HepG2 (cell line): Measurements from ENCODE around the gene KLHL17. TPM values are rescaled to one million over a fixed set of nuclear protein-coding genes. Genes with fewer than 3 reads are reported as not detected.

Experiments used
- ATAC-seq: fragments of 200-7000 bp; cut with Tn5 transposase; 3 replicates; pipeline ENCODE4 v1.9.1; 2020; ENCODE audit warnings: mild to moderate bottlenecking, moderate library complexity
- BruUV-seq: library from RNA; stranded (reverse); fragments of 400-500 nt; replicated peaks from 2 replicates; lab custom pipeline; 2021; lab: Mats Ljungman, UMichigan
- CTCF ChIA-PET: fragments of 300-600 bp; formaldehyde crosslinking; extraction: SDS; loops from one replicate; lab custom pipeline; 2021; ENCODE audit warnings: low total read pairs, inconsistent platforms, low intra/inter-chr PET ratio; lab: Yijun Ruan, JAX
- POLR2A ChIA-PET: fragments of 350-600 bp; sonication (Branson Sonifier 250); formaldehyde crosslinking; loops from one replicate; lab custom pipeline; 2020; ENCODE audit warnings: antibody characterized with exemption, inconsistent platforms; lab: Yijun Ruan, JAX
- DNase-seq: peaks from one replicate; pipeline ENCODE4 v3.0.0-alpha.2; 2015; ENCODE audit warnings: low spot score
- FAIRE-seq: peaks from 3 replicates; lab custom pipeline; 2011; peaks lifted over from hg19 to GRCh38; lab: Jason Lieb, UNC
- H2AFZ ChIP-seq: one replicate; pipeline ENCODE4 v1.6.1; 2011; ENCODE audit warnings: low read length, inconsistent platforms
- H3K27ac ChIP-seq: fragments of 300-600 bp; 3 replicates; pipeline ENCODE4 v1.8.0; 2011; ENCODE audit warnings: mixed run types, mild to moderate bottlenecking, mixed read lengths, low read length, inconsistent platforms; ENCODE audit not compliant: insufficient read depth; ENCODE audit errors: extremely low read length
- H3K27me3 ChIP-seq, 2 experiments: fragments of 200-600 bp in 1 of 2; 2 replicates in 1 of 2; 3 replicates in 1 of 2; pipeline versions ENCODE4 v1.6.0 to v1.8.0; 2011; ENCODE audit warnings: low read length in 2 of 2, mild to moderate bottlenecking in 2 of 2, moderate library complexity in 2 of 2, inconsistent platforms in 1 of 2; ENCODE audit not compliant: insufficient read depth in 2 of 2, control insufficient read depth in 1 of 2
- H3K36me3 ChIP-seq, 2 experiments: fragments of 200-600 bp in 1 of 2; replicated peaks in 1 of 2; 2 replicates in 1 of 2; 3 replicates in 1 of 2; pipeline versions ENCODE4 v1.5.1 to v1.8.0; 2011; ENCODE audit warnings: low read length in 2 of 2, inconsistent platforms in 1 of 2; ENCODE audit not compliant: insufficient read depth in 2 of 2, control insufficient read depth in 1 of 2
- H3K4me1 ChIP-seq: 2 replicates; pipeline ENCODE4 v1.5.1; 2012; ENCODE audit warnings: low read length, inconsistent platforms; ENCODE audit not compliant: insufficient read depth
- H3K4me2 ChIP-seq: 2 replicates; pipeline ENCODE4 v1.6.0; 2011; ENCODE audit warnings: low read depth, low read length, inconsistent platforms
- H3K4me3 ChIP-seq, 3 experiments: fragments of 200-600 bp in 1 of 3; sonication (generic), shearing (Covaris generic) in 1 of 3; replicated peaks in 1 of 3; 2 replicates each; pipeline ENCODE4 v1.5.1; 2011 to 2016; ENCODE audit warnings: low read length in 3 of 3, inconsistent platforms in 2 of 3, low read depth in 2 of 3, mild to moderate bottlenecking in 2 of 3, control low read depth in 1 of 3, mixed read lengths in 1 of 3; ENCODE audit not compliant: insufficient read depth in 1 of 3
- H3K79me2 ChIP-seq: one replicate; pipeline ENCODE4 v1.6.1; 2011; ENCODE audit warnings: low read length, inconsistent platforms; ENCODE audit not compliant: insufficient read depth
- H3K9ac ChIP-seq: 2 replicates; pipeline ENCODE4 v1.6.0; 2011; ENCODE audit warnings: mild to moderate bottlenecking, low read depth, low read length, inconsistent platforms; ENCODE audit not compliant: insufficient read depth
- H3K9me3 ChIP-seq: 2 replicates; pipeline ENCODE4 v1.5.1; 2012; ENCODE audit warnings: mild to moderate bottlenecking, low read length
- H4K20me1 ChIP-seq: 2 replicates; pipeline ENCODE4 v1.6.0; 2011; ENCODE audit warnings: inconsistent platforms, mild to moderate bottlenecking, low read length, moderate library complexity; ENCODE audit not compliant: insufficient read depth
- CCDC6 ChIP-seq: sonication (generic); formaldehyde crosslinking; IDR thresholded peaks from 2 replicates; pipeline ENCODE4 v1.8.1; 2022; ENCODE audit warnings: mild to moderate bottlenecking, missing genetic modification reagents, moderate library complexity
- GMEB2 ChIP-seq: IDR thresholded peaks from 2 replicates; pipeline ENCODE4 v1.6.1; 2016; ENCODE audit warnings: missing biosample characterization, missing genetic modification reagents, low read depth
- SAP130 ChIP-seq: IDR thresholded peaks from 2 replicates; pipeline ENCODE4 v1.6.1; 2016; ENCODE audit warnings: low read depth
- TRIM22 ChIP-seq: fragments of 450-650 bp; IDR thresholded peaks from 2 replicates; pipeline ENCODE4 v1.6.1; 2017
- ZMYM4 ChIP-seq: sonication (generic); formaldehyde crosslinking; IDR thresholded peaks from 2 replicates; pipeline ENCODE4 v1.8.1; 2023; ENCODE audit warnings: mild to moderate bottlenecking, missing genetic modification reagents
- ZNF274 ChIP-seq: sonication (generic); formaldehyde crosslinking; IDR thresholded peaks from 2 replicates; pipeline ENCODE4 v1.5.1; 2020; ENCODE audit warnings: mild to moderate bottlenecking, missing genetic modification reagents
- ZNF33B ChIP-seq: sonication (generic); formaldehyde crosslinking; IDR thresholded peaks from 2 replicates; pipeline ENCODE4 v1.5.1; 2020; ENCODE audit warnings: mild to moderate bottlenecking, missing genetic modification reagents
- WGBS: methylation state at CpG from one replicate; pipeline ENCODE4 v1.1.6; 2017; ENCODE audit warnings: low lambda C conversion rate; 5-methylcytosine and 5-hydroxymethylcytosine counted together
- in situ Hi-C: cut with HindIII; loops from 2 replicates; pipeline ENCODE4 v1.10.0; 2017; ENCODE audit warnings: low pct_unique_long_range_greater_than_20kb; ENCODE audit not compliant: extremely low pct_ligation_motif_present
- intact Hi-C: fragments of 100-400 bp; cut with micrococcal nuclease; formaldehyde crosslinking; loops from one replicate; pipeline ENCODE4 v1.10.0; 2022; ENCODE audit not compliant: unreplicated experiment
- polyA plus RNA-seq, 8 experiments: library from polyadenylated mRNA; depleted of rRNA in 3 of 8; stranded (reverse) in 7 of 8; unstranded in 1 of 8; fragments of >200 nt; fragmentation: Illumina TruSeq in 4 of 8; extraction: Trizol in 4 of 8; gene quantifications; 2 replicates each; pipeline versions ENCODE4 v1.2.1 to v1.2.3, GENCODE V29; 2011 to 2016; ENCODE audit warnings: low read depth in 4 of 8, missing spikeins in 1 of 8, mixed read lengths in 1 of 8; ENCODE audit not compliant: insufficient read depth in 1 of 8
- total RNA-seq, 5 experiments: library from RNA; depleted of rRNA; stranded (reverse); fragments of >200 nt; fragmentation: Illumina TruSeq; extraction: Trizol; gene quantifications; 2 replicates each; pipeline ENCODE4 v1.2.3, GENCODE V29; 2016; ENCODE audit warnings: low read depth in 1 of 5

Gene KLHL17
- total and polyA plus RNA-seq, 2 of the 13 experiments (the other 11 are each of a cell fraction or from before 2014, with no cell fraction given), result 9.3 to 24.7 TPM

DNA sequence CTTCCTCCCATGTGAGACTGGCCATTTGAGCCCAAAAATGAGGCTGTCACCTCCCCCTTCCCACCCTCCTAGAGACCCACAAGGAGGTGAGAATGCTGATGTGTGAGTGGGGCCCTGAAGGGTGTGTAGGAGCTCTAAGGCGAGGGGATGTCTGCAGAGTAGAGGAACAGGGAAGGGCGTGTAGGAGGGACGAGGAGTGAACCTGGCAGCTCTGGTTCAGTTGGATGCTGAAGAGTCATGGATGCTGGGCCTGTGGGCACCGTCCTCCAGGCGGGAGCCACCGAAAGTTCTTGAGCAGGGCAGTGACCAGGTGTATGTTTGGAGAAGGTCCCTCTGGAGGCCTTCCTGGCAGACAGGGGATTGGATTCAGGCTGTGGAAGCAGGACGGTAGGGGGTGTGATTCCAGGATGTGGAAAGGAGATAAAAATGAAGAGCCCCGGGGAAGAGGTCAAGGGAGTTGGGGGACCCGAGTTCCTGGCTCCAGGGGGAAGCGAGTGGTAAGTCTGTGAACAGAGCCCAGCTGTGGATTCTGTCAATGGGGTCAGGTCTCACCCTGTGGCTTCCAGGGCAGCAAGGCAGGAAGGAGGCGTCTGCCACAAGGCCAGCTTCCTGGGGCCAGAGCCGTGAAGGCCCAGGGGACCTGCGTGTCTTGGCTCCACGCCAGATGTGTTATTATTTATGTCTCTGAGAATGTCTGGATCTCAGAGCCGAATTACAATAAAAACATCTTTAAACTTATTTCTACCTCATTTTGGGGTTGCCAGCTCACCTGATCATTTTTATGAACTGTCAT lies 28.8 kb upstream of the KLHL17 start (continued):
- TF ChIP-seq GMEB2 (no peak), ZMYM4 (CRISPR knock-in tag) (no peak), ZNF33B (no peak)

DNA sequence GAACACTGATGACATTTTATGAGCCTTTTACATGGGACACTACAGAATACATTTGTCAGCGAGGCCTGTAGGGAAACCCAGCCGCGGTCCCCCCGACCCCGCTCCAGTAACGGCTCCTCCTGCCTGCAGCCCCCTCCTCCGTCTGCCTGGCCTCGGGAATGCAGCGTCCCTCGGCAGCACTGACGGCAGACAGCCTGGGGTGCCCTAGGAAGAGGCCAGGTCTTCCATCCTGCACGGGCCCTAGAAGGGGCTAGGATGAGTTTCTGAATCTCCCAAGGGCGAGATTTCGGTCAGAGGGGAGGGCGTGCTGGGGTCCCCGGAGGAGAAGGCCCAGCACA lies 28.2 kb upstream of the KLHL17 start:
- WGBS, result 4% methylated on average over 12 of the region's 16 CpGs
- Histone ChIP-seq H3K36me3 (no peaks in the 10 kb centered on the region), H3K27ac (no peak overlapping the region), H3K4me1 (no peaks in the 10 kb centered on the region), H3K4me2 (no peak overlapping the region), H2AFZ (no peak overlapping the region), H3K79me2 (no peaks in the 10 kb centered on the region), H3K9me3 (no peaks in the 10 kb centered on the region), H4K20me1 (no peaks in the 10 kb centered on the region), H3K9ac (no peak overlapping the region), H3K4me3 (no peak overlapping the region), H3K27me3 (peaks cover 34 to 87% of the 10 kb centered on the region in 2 experiments)
- in situ Hi-C loops, result no loop called here
- intact Hi-C loops, result no loop called here
- BruUV-seq, result no TSS peak
- POLR2A ChIA-PET, result no interaction called here
- CTCF ChIA-PET, result no interaction called here
- FAIRE-seq (no peak), ATAC-seq (no peak), DNase-seq (no peak)
- TF ChIP-seq SAP130 (CRISPR knock-in tag) (no peak), CCDC6 (CRISPR knock-in tag) (no peak), TRIM22 (no peak), ZNF274 (CRISPR knock-in tag) (no peak)
